RWPE2 (cell line): ENCODE measurements around the gene HSD17B10.
A peak's percentile ranks its signal among the peaks of the same experiment; 100 is the strongest.

ENCODE experiments used
- ATAC-seq: fragments of 200-7000 bp; cut with Tn5 transposase; 3 replicates; pipeline ENCODE4 v1.9.1; 2021; ENCODE audit warnings: low read depth
- DNase-seq: peaks from one replicate; pipeline ENCODE4 v3.0.0-alpha.2; 2020; ENCODE audit warnings: low spot score
- H3K27ac ChIP-seq: fragments of 450-650 bp; 2 replicates; pipeline ENCODE4 v1.5.1; 2017; ENCODE audit warnings: mild to moderate bottlenecking; ENCODE audit not compliant: poor library complexity, severe bottlenecking
- H3K27me3 ChIP-seq: fragments of 250-450 bp; sonication (Bioruptor Pico); 2 replicates; pipeline ENCODE4 v1.5.1; 2021; ENCODE audit warnings: mild to moderate bottlenecking, moderate library complexity; ENCODE audit not compliant: insufficient read depth, poor library complexity, severe bottlenecking
- H3K36me3 ChIP-seq: fragments of 250-450 bp; sonication (Bioruptor Pico); 2 replicates; pipeline ENCODE4 v1.5.1; 2020; ENCODE audit warnings: low read depth, mild to moderate bottlenecking, moderate library complexity
- H3K4me1 ChIP-seq: fragments of 250-450 bp; sonication (Bioruptor Pico); 2 replicates; pipeline ENCODE4 v1.5.1; 2021; ENCODE audit warnings: mild to moderate bottlenecking, moderate library complexity; ENCODE audit not compliant: insufficient read depth, poor library complexity, severe bottlenecking
- H3K4me3 ChIP-seq: fragments of 250-450 bp; sonication (Bioruptor Pico); 2 replicates; pipeline ENCODE4 v1.5.1; 2021; ENCODE audit warnings: mild to moderate bottlenecking, moderate library complexity; ENCODE audit not compliant: severe bottlenecking
- H3K9me3 ChIP-seq: fragments of 250-450 bp; sonication (Bioruptor Pico); 2 replicates; pipeline ENCODE4 v1.5.1; 2021; ENCODE audit warnings: mild to moderate bottlenecking, moderate library complexity; ENCODE audit not compliant: severe bottlenecking
- TF ChIP-seq, protein P1 (sequence below): fragments of 450-650 bp; IDR thresholded peaks from one replicate; pipeline ENCODE4 v1.5.1; 2017; ENCODE audit warnings: mild to moderate bottlenecking, moderate library complexity; ENCODE audit not compliant: poor library complexity, severe bottlenecking

The HSD17B10 gene

DNA sequence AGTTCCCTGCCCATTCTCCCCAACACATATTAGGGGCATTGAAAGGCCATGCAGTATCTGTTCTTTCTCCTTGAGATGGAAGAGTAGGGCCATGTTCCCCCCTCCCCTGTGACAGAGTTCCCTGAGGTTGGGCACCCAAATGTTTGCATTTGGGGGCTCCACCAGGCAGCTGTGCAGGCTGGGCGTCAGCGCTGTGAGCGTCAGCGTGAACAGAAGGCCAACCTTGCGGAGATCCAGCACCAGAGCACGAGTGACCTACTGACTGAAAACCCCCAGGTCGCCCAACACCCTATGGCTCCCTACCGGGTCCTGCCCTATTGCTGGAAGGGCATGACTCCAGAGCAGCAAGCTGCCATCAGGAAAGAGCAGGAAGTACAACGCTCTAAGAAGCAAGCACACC lies 3.9 kb downstream of the HSD17B10 start:
- no peaks in the 10 kb centered on the region for H3K9me3 ChIP-seq
- no peak overlapping the region for H3K4me3 ChIP-seq
- no peaks in the 10 kb centered on the region for H3K27me3 ChIP-seq
- TF ChIP-seq, protein P1, sequence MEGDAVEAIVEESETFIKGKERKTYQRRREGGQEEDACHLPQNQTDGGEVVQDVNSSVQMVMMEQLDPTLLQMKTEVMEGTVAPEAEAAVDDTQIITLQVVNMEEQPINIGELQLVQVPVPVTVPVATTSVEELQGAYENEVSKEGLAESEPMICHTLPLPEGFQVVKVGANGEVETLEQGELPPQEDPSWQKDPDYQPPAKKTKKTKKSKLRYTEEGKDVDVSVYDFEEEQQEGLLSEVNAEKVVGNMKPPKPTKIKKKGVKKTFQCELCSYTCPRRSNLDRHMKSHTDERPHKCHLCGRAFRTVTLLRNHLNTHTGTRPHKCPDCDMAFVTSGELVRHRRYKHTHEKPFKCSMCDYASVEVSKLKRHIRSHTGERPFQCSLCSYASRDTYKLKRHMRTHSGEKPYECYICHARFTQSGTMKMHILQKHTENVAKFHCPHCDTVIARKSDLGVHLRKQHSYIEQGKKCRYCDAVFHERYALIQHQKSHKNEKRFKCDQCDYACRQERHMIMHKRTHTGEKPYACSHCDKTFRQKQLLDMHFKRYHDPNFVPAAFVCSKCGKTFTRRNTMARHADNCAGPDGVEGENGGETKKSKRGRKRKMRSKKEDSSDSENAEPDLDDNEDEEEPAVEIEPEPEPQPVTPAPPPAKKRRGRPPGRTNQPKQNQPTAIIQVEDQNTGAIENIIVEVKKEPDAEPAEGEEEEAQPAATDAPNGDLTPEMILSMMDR = no peak
- ATAC-seq (no peak), DNase-seq (no peak)
- no peaks in the 10 kb centered on the region for H3K36me3 ChIP-seq
- H3K4me1 ChIP-seq = no peaks in the 10 kb centered on the region
- no peak overlapping the region for H3K27ac ChIP-seq

DNA sequence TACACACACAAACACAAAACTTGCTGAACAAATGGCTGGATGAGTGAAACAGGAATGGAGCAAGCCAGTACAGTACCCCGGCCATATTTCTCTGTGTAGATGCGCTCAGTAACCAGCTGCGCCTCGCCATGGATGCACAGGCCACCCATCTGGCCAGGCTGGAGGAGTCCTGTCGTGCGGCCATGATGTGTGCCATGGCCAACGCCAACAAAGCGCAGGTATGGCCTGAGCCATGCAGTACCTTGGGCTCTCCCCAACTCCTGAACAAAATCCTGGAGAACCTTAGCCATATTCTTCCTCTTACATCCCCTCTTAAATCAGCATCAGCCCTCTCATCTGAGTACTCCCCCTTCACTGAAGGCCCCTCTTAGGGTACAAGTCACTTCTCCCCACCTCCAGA lies 4.4 kb downstream of the HSD17B10 start:
- TF ChIP-seq, protein P1 = no peak
- ATAC-seq (no peak), DNase-seq (no peak)
- H3K4me3 ChIP-seq = no peak overlapping the region
- H3K9me3 ChIP-seq = no peaks in the 10 kb centered on the region
- no peak overlapping the region for H3K27ac ChIP-seq
- no peaks in the 10 kb centered on the region for H3K36me3 ChIP-seq
- no peaks in the 10 kb centered on the region for H3K4me1 ChIP-seq
- H3K27me3 ChIP-seq = no peaks in the 10 kb centered on the region

DNA sequence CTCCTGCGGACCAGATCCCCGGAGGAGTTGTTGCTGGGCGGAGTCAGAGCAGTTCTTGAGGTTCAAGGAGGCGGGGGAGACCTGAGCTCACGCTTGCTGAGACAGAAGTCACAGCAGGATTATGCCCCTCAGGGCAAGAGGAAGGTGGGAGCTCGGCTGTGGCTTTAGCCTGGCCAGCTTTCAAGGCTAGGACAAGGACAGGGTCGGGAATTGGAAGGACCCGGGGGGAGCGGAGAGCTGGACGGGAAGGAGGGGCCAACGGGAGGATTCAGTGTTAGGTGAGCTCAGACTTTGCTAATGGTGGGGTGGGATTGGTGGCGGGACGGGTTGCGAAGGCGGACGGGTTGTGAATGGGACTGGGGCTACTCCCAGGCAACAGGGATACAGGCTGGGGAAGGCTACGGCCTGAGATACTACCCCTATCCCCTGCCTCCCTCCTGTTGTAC lies 11.3 kb downstream of the HSD17B10 start, which contains the start of gene RIBC1:
TSS of gene RIBC1 (plus strand) at position 13 of the 446 bp plus-strand sequence. CDS start 3,404 bp downstream, outside the sequence.
- peak within 1 kb of the TSS; percentile 50 for H3K4me3 ChIP-seq
- TF ChIP-seq, protein P1 = no peak
- DNase-seq = no peak

DNA sequence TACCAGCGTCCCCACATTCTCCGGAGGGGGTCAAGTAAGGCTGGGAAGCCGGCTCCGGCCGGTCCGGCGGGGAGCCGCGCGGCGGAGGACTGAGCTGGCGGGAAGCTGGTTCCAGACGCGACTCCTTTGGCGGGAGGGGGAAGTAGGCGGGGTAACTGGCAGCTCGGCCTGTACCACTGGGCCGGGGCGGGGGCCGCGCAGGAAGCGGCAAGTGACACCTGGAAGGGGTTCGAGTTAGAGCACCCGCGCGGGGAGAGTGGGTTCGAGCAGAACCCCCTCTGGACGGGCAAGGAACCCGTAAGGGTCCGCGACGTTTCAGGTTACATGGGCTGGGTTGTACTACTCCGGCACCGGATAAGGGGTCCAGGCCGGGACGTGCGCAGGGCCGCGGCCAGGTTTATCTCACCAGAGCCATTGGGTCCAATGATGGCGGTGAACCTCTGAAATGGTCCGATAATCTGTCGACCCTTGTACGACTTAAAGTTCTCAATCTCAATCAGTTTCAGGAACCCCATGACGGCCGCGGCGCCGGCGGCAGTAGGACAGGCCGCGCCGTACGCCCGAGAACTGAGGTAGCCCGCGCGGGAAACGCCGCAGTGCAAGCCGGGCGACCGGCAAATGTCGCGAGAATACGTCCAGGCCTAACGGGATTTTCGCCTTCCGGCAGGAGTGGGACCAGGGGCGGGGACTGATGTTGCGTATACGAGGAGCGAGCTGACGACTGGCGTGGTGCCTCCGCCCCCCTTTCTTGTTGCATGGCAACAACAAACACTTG lies 11.9 kb downstream of the HSD17B10 start, which contains the start of gene SMC1A:
TSS of gene SMC1A (minus strand) at position 569 of the 775 bp plus-strand sequence. CDS start at position 515, 54 bp downstream.
- no peaks in the 10 kb centered on the region for H3K27me3 ChIP-seq
- ATAC-seq (peak; percentile 87), DNase-seq (peak; percentile 95)
- H3K27ac ChIP-seq = peak within 1 kb of the TSS; percentile 83
- no peaks in the 10 kb centered on the region for H3K9me3 ChIP-seq
- no peaks in the 10 kb centered on the region for H3K4me1 ChIP-seq
- peaks cover 14% of the 10 kb centered on the region; the same call in 1 of the 2 replicates for H3K36me3 ChIP-seq
- peak within 1 kb of the TSS; percentile 50 for H3K4me3 ChIP-seq
- TF ChIP-seq, protein P1 = no peak

More for the DNA sequence above, 11.3 kb downstream of the HSD17B10 start, which contains the start of gene RIBC1:
- H3K27ac ChIP-seq = peak within 1 kb of the TSS; percentile 83
- no peaks in the 10 kb centered on the region for H3K9me3 ChIP-seq
- H3K27me3 ChIP-seq = no peaks in the 10 kb centered on the region
- peak; percentile 40 for ATAC-seq
- H3K36me3 ChIP-seq = peaks cover 12% of the 10 kb centered on the region; the same call in 1 of the 2 replicates
- H3K4me1 ChIP-seq = no peaks in the 10 kb centered on the region

DNA sequence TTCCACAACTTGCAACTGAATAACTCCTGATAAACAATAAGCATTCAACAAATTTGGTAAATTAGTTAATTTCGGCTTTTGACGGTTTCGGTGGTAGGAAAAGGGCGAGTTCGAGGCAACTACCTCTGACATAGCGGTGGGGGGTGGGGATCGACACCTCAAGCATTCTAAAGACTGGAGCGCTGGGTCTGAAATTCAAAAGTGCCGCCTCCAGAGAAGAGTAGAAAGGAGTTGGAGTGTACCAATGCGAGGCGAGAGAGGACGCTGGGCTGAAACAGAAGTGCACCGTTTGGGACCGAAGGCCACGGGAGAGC lies 12.4 kb downstream of the HSD17B10 start:
- Histone ChIP-seq H3K36me3 (peaks cover 14% of the 10 kb centered on the region; the same call in 1 of the 2 replicates), H3K9me3 (no peaks in the 10 kb centered on the region), H3K27ac (peak overlapping the region; percentile 83), H3K27me3 (no peaks in the 10 kb centered on the region), H3K4me3 (peak overlapping the region; percentile 50), H3K4me1 (no peaks in the 10 kb centered on the region)
- DNase-seq (no peak), ATAC-seq (no peak; the same call in 2 of the 3 replicates)
- TF ChIP-seq, protein P1 = no peak
